Measurements from ENCODE around the gene FOLR1.

GRCh38 chr11:72228229-72228843, 36.4 kb downstream of the FOLR1 start:
- TF ChIP-seq CTCF (IDR thresholded peaks at IDR 0.05; ENCODE audit: borderline replicate concordance, extremely low read depth, low read length, poor library complexity, severe bottlenecking): no peak
- no peak for TF ChIP-seq EZH2 (IDR thresholded peaks at IDR 0.05; ENCODE audit: borderline replicate concordance, low read depth, low read length, severe bottlenecking)

Measured in DND-41 (cell line).